ENCODE results near the gene GGN.
"Not testable (repeated sequence)": the region's sequence is repeated elsewhere in the genome, so short reads cannot be mapped to it uniquely, and the experiment has no call there.

GGN gene

DNA sequence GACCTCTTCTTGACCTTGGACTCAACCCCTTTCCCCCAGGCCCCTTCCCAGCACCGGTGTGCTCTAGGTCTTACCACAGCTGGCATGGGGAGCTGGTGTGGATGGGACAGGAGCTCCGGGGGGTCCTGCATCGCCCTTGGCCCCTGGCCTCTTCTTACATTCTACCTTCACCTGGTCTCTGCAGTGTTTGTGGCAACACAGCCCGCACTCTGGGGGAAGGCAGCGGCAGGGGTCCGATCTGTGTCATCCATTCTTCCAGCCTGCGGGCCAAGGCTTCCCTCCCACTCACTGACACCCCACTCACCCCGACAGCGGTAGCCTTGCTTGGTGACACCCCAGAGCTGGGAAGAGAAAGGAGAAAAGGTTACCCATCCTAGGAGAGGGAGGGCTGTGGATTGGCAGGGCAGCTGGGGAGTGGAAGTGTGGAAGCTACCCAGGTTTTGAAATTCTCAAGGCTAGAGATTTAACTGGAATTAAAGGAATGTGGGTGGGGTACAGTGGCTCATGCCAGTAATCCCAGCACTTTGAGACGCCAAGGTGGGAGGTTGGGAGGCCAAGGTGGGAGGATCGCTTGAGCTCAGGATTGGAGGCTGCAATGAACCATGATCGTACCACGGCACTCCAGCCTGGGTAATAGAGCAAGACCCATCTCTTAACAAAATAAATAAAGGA is 23.3 kb upstream of the GGN start:
- DNase-seq, result no peak

DNA sequence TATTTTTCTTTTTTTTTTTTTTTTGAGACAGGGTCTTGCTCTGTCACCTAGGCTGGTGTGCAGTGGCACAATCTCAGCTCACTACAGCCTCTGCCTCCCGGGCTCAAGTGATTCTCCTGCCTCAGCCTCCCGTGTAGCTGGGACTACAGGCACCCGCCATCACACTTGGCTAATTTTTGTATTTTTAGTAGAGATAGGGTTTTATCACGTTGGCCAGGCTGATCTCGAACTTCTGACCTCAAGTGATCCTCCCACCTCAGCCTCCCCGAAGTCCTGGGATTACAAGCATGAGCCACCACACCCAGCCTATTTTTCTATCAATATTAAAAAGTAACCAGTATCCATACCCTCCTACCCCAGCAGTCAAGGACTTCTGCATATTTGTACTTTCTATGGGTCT is 22.6 kb upstream of the GGN start:
- not testable (repeated sequence) for DNase-seq

DNA sequence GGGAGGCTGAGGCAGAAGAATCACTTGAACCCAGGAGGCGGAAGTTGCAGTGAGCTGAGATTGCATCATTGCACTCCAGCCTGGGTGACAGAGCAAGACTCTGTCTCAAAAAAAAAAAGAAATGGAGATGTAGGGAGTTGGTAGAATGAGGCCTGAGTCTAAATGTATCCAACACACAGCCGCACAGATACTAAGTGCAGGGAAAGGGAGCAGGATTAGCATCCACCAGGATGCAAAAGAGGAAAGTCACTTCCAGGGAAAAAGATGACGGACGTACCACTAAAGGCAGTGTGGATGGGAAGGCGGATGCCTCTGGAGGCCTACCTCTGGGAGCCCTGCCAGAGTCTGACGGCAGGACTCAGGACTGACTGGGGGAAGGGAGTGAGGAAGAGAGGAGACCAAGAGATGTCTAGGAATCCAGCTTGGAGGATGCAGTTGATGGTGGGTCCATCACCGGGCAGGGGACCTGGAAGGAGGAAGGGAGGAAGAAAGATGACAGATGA is 21.8 kb upstream of the GGN start:
- DNase-seq, result no peak

DNA sequence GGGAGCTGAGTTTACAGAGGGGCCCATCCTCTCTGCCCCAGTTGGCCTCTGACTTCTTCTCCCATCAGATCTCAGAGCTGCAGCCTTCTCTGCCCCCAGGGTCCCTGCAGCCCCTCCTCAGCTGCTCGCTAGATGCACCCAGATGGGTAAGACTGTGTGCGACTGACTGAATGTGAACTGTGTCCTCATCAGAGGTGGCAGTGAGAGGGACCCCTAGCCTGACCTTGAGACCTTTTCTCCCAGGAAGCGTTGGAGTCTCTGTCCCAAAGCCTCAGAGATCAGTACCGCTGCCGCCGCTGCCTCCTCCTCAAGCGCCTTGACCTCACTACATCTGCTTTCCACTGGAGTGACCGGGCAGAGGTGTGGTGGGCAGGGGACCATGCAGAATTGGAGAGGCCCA is 17.4 kb upstream of the GGN start:
- no peak for DNase-seq

DNA sequence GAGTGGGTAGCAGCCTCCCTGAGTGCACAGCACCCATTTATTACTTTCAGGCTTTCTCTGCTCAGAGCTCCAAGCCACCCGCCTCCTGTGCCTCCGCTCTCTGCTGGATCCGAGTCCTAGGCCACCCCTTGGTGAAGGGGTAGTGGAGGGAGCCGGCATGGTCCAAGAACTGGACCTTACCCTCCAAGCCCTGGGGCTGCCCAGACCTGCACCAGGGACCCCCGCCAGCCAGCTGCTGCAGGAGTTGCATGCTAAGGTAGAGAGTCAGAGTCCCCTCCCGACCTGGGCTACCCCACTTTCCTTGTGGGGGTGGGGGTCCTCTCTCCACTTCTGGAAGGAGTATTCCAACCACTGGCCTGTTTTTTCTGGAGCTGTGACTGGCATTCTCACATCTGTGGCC is 17.0 kb upstream of the GGN start:
- no peak for DNase-seq

DNA sequence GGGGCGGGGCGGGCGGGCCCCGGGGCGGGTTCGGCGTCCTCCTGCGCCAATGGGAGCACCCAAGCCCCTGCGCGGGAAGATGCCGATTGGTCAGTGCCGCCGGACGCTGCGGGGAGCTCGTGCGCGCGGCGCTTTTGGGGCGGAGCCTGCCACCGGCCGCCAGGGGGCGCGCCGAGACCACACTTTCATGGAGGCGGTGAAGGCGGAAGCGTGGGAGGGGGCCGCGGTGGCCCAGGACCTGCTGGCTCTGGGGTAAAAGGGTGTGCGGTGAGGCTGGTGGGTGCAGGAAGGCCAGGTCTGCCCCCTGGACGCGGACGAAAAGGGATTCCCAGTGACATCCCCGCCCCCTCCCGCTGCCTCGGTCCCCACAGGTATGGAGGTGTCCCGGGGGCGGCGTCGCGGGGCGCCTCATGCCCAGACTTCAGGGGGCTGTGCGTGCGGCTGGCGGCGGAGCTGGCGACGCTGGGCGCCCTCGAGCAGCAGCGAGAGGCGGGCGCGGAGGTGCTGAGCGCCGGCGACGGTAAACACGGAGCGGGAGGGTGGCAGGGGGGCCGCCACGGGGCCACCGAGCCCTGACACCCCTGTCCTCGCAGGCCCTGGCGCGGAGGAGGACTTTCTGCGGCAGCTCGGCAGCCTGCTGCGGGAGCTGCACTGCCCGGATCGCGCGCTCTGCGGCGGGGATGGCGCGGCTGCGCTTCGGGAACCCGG is 15.3 kb upstream of the GGN start, which contains the start of gene FAM98C:
Gene FAM98C (plus strand): TSS at position 127 of the 708 bp plus-strand sequence. CDS start 61 bp downstream, at position 188.
- peak; percentile 98 for DNase-seq

DNA sequence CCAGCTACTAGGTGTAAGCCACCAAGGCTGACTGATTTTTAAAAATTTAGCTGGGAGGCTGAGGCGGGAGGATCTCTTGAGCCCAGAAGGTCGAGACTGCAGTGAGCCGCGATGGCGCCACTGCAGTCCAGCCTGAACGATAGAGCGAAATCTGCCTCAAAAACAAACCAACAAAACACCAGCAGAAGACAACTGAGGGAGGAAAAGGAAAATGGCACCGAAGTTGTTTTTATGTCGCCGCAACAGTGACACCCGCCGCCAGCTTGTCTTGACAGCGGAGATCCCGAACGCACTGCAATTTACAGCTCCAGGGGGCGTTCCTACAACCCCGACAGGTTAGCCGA is 14.8 kb upstream of the GGN start:
- DNase-seq, result no peak

DNA sequence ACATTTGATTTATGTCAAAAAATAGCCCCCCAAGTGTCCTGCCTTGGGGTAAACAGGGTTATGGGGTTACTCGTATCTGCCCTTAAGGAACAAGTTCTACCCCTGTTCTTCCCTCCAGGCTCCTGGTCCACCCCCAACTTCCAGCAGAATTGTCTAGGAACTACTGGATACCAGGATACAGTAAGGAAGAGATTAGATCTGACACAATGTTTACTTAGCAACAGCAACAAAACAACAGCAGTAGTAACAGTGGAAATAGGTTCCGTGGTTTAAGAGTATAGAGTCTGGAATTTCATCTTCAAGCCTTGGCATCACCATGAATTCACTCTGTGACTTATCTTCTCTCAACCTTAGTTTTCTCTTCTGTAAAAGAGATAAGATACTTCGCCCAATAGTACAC is 13.3 kb upstream of the GGN start:
- no peak for DNase-seq

DNA sequence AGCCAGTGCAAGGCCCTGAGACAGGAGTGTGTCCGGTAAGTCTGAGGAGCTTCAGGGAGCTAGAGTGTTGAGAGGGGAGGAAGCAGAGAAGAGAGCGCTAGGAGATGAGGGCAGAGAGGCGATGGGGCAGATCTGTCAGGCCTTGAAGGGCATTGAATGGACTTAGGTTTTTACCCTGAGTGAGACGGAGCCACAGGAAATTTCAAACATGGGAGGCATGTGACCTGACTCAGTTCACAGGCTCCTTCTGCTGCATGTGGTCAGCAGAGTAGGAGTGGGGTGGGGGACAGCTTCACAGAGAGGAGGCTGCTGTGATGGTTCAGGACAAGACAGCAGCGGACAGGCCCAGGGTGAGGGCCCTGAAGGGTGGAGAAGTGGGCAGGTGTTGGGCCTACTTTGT is 12.5 kb upstream of the GGN start:
- no peak for DNase-seq

DNA sequence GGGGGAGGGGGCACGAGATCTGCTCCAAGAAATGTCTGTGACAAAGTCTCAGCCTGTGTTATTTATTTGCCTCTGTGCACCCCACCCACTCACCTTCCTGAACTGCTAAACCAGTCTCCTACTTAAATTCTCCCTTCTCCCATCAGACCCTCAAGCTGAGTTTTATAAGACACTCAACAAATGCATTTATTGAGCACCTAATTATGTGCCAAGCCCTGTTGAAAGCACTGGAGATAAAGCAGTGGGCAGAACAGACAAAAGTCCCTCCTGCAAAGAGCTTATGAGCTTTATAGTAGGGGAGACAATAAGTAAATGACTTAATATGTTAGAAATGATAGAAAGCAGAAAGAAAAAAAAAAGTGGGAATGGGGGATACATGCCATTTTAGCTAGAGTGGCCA is 11.7 kb upstream of the GGN start:
- DNase-seq, result no peak

DNA sequence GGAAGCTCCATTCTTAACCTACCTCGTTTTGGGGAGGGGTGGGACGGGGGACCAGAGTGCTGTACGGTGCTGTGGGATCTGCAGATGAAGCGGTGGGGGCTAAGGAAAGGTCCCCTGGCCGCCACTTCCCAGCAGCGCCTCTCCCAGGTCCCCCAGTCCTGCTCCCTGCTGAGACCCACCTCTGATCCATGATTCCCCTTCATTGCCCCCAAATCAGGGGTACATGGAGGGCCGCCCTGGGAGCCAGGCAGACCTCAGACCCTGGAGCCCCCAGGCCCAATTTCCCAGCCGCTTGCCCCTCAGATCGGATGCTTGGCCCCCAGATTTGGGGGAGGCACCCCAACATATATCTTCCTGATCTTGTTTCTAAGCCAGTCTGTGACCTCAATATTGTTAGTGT is 11.2 kb upstream of the GGN start:
- DNase-seq, result no peak

DNA sequence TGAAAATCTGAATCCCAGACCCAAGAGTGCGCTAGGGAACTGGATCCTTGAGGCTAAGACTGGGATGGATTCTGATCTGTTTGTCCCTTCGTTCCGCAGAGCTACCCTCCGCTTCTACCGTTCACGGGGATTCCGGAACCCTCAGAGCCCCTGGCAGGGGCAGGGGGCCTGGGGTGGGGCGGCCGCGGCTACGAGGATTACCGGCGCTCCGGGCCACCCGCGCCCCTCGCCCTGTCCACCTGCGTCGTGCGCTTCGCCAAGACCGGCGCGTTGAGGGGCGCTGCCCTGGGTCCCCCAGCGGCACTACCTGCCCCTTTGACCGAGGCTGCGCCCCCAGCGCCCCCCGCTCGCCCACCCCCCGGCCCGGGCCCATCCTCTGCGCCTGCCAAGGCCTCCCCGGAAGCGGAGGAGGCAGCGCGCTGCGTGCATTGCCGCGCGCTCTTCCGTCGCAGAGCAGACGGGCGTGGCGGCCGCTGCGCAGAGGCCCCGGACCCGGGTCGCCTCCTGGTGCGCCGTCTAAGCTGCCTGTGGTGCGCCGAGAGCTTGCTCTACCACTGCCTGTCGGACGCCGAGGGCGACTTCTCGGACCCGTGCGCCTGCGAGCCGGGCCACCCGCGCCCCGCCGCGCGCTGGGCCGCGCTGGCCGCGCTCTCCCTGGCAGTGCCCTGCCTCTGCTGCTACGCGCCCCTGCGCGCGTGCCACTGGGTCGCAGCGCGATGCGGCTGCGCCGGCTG is 7.7 kb upstream of the GGN start:
- DNase-seq, result peak; percentile 42

DNA sequence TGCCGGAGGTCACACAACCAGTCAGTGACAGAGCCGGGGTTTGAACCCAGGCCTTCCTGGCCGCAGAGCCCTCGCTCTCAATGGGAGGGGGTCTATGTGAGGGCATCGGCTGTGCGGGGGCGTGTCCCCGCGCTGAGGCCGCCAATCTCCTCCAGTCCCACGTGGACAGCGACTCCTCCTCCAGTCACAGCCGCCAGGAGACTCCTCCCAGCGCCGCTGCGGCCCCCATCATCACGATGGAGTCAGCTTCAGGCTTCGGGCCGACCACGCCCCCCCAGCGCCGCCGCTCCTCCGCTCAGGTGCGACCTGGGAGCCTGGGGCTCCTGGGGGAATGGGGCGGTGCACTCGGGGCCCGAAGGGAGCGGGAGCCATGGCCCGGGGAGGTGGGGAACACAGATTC is 6.7 kb upstream of the GGN start:
- peak; percentile 79 for DNase-seq

DNA sequence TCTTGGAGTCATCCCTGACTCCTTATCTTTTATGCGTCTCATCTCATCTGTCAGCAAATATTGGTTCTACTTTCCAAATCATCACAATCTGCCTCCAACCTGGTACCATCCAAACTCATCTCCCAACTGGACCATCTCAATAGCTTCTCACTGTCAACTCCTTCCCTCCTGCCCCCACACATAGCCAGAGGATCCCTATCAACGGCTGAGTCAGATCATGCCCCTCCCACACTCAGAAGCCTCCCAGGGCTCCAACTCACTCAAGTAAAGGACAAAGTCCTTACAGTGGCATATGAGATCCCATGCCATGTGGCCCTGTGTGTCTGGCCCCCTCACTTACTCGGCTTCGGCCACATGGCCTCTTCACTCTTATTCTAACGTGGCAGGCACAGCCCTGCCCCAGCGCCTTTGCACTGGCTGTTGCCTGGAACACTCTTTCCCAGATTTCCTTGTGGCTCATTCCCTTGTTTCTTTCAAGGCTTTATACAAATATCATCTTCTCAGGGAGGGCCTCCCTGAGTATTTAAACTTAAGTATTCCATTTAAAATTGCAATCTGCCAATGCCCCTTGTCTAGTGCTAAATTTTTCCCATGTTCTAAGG is 5.0 kb upstream of the GGN start:
- DNase-seq, result no peak

DNA sequence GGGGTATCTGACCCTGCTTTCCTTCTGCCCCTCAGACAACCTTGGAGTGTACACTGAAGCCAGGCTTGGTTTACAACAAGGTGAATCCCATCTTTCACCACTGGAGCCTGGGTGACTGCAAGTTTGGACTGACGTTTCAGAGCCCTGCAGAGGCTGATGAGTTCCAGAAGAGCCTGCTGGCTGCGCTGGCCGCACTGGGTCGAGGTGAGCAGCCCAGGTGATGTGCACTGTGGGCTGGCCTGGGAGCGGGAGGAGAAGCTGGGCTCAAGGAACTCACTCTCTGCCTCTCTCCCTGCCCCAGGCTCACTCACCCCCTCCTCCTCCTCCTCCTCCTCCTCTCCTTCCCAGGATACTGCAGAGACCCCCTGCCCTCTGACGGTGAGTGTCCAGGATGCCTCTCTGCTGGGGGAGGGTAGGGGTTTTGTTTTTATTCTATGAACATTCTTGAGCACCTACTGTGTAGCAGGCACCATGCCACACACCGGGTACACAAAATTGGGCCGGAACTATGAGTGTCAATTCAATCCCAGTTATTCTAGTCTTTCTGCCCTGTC is 4.2 kb upstream of the GGN start:
- DNase-seq, result no peak

DNA sequence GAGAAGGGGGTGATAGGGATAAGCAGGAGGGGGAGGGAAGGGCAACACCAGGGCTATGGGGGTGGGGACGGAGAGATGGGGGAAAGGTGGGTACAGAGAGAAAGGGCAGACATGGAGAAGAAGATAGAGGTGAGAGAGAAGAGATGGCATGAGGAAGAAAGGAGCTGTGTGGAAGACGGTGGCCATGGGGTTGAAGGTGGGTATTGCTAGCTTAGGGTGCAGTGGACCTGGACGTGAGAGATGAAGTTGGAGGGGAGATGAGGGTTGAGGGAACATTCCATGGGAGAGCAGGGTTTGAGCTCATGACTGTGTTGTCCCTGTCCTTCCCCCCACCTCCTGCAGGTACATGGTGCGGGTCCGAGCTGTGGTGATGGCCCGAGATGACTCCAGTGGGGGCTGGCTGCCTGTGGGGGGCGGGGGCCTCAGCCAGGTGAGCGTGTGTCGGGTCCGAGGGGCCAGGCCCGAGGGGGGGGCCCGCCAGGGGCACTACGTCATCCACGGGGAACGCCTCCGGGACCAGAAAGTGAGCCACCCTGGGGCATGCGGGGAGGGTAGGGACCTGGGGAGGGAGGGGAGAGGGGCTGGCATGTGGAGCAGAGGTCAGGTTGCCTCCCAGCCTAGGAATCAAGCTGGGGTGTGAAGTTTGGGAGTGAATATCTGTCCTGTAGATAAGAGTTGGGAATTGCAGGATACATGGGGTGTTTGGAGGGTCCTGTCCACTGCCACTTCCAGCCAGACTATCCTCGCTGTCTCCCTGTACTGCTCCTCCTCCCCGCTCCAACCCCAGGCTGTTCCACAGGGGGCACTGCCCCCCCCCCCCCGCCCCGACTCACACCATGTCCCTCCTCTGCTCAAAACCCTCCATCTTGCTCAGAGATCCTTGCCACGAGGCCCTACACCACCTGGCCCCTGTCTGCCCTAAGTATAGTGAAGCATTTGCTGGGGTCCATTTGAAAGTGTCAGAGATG is 2.4 kb upstream of the GGN start:
- DNase-seq, result no peak

DNA sequence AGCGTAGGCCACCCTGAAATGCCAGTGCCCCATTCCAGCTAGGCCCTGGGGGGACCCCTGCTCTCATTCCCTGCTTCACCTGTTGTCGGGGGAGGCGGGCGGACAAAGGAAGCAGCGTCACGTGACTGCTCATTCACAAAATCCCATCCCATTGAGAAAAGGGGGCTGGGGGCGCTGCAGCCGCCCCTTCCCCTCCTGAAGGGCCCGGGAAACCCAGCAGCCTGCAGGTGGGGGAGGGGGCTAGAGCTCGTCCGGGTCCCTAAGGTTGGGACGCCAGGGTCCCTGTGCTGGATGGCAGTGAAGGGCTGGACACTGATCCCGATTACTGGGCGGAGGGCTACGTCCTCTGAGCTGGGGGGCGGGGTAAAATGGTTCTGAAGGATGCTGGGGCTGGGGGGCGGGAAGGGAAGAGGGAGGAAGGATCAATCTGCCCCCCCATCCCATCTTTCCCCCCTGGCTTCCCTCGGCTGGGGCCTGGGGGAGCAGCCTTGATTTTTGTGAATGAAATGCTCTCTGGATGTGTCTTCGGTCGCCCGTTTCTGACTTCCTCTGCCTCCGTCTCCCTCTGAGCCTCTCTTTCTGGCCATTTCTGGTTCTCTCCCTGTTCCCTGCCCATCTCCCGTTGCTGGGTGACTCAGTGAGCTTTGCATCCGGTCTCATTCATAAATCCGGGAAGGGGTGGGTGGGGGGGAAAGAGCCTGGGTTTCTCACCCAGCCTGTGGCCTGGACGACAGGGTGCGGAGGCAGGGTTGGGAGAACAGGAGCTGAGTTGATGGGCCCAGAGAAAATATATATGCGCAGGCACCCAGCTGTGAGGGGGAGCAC is 1.5 kb upstream of the GGN start:
- DNase-seq, result no peak

DNA sequence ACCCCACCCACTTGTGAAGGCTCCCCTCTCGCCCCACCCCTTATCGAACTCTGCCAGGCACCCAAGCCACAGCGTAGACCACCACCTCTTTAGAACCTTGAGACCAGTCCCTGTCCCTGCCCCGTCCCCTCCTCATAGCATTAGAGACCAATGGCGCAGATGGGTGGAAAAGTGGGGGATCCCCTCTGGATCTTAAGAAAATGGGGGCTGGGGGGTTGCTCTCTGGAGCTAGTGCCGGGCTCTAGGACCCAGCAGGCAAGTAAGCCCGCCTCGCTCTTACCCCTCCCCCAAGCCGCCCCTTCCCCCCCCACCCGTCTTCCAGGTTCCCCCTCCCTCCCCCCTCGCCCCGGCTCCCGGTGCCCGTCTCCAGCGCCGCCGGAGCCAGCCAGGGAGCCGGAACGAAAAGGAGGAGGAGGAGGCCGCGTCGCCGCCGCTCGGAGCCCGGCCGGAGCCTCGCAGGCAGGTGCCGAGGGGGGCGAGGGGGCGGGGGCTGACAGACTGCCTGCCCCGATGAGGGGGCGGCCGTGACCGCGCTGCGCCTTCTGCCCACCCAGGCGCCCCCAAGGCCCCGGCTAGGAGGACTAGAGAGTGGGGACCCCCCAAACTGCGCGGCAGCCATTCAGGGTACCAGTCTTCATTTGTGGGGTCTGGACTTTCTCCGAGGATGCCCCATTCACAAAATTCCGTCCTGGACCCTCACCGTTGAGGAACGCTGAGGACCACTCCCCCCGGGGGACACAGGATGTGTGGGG is 691 bp upstream of the GGN start, which contains the start of gene SPRED3:
Gene SPRED3 (plus strand): TSS at position 349 of the 752 bp plus-strand sequence. CDS start 1,606 bp downstream, outside the sequence.
- no peak for DNase-seq

DNA sequence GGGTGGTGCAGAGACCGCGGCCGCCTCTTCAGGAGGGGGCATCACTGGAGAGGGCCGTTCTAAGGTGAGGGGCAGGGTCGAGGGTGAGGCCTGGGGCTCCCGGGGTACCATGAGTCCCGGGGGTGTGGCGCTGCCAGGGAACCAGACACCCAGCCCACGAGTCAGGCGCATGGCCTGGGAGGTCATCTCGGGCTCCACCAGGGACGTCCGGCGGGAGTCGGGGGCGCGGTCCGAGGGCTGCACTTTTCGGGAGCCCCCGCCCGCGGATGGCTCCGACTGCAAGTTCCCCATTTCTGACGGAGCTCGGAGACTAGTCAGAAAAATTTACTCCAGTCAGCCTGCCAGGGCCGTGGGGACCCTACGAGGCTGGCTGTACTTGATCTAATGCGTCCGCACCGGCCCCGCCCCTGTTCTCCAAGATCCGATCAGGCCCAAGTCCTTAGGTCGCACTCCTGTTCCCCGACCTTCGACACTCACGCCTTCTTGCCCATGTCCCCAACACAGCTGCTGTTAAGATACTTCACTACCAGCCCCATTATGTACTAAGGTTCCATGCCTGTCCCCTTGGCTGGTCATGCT is 774 bp downstream of the GGN start:
- DNase-seq, result no peak

All from CD4-positive, alpha-beta T cell treated with Interleukin-17A for 1 hour (primary cell).